Fibroblast of villous mesenchyme (primary cell): ENCODE results near the gene NAA25. TPM values are rescaled to one million over a fixed set of nuclear protein-coding genes. Genes with fewer than 3 reads are reported as not detected.
"Not testable (repeated sequence)": the region's sequence is repeated elsewhere in the genome, so short reads cannot be mapped to it uniquely, and the experiment has no call there.

Experiments used
- DNase-seq: peaks from one replicate; pipeline ENCODE4 v3.0.0-alpha.2; 2010; ENCODE audit warnings: low read depth
- H3K4me3 ChIP-seq: 2 replicates; pipeline ENCODE4 v1.5.1; 2011; ENCODE audit warnings: low read depth, mild to moderate bottlenecking, low read length
- CTCF ChIP-seq: IDR thresholded peaks from 2 replicates; pipeline ENCODE4 v1.5.1; 2012; ENCODE audit warnings: low read depth, mild to moderate bottlenecking, low read length; ENCODE audit not compliant: insufficient read depth
- total RNA-seq: library from RNA; depleted of rRNA; stranded (reverse); fragments of >200 nt; gene quantifications from 2 replicates; pipeline ENCODE4 v1.2.3, GENCODE V29; 2012

Gene NAA25
- total RNA-seq, 1 donor, result 30.7 TPM

GRCh38 chr12:111998015-111998414, 110.6 kb downstream of the NAA25 start:
- TF ChIP-seq CTCF, result no peak
- no peak overlapping the region for H3K4me3 ChIP-seq
- DNase-seq, result no peak

- TF ChIP-seq CTCF, result no peak
- no peak for DNase-seq
- H3K4me3 ChIP-seq, result no peak overlapping the region
Measured at GRCh38 chr12:111997300-111997699, 111.3 kb downstream of the NAA25 start.

GRCh38 chr12:111995782-111996480, 112.7 kb downstream of the NAA25 start:
- TF ChIP-seq CTCF, result no peak
- no peak for DNase-seq

GRCh38 chr12:111994211-111995111, 114.1 kb downstream of the NAA25 start:
- peak; percentile 86 for DNase-seq

More at GRCh38 chr12:111995782-111996480, 112.7 kb downstream of the NAA25 start:
- no peak overlapping the region for H3K4me3 ChIP-seq

GRCh38 chr12:111993292-111994150, 115.1 kb downstream of the NAA25 start:
- no peak overlapping the region for H3K4me3 ChIP-seq
- no peak for DNase-seq
- TF ChIP-seq CTCF, result no peak

More at GRCh38 chr12:111994211-111995111, 114.1 kb downstream of the NAA25 start:
- not testable (repeated sequence) for H3K4me3 ChIP-seq

GRCh38 chr12:111992464-111992863, 116.1 kb downstream of the NAA25 start:
- no peak for TF ChIP-seq CTCF
- H3K4me3 ChIP-seq, result no peak overlapping the region
- no peak for DNase-seq
